Measurements from ENCODE around the gene KIAA1958. TPM values are rescaled to one million over a fixed set of nuclear protein-coding genes. Genes with fewer than 3 reads are reported as not detected.

The KIAA1958 gene
- total RNA-seq, 4 donors from 2014 or later, result 13.1 to 17.2 (median 16.7) TPM

DNA sequence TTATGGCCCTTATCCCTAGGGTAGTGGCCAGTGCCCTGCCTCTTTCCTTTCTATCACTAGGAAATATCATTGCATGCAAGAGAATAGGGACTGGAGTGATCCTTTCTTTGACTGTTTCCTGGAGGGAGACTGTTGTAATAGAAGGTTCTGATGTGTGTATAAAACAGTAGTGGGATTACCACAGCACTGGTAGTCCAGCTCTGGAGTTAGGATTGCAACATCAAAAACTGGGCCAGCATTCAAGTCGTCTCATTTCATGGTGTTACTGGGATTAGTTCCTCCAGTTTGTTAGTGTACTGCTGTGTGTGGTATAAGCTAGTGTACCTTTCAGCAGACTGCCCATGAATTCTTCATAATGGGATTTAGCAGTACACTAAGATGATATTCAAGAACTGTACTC is 45.8 kb downstream of the KIAA1958 start:
- Histone ChIP-seq H3K27me3 (no peaks in the 10 kb centered on the region), H3K9me3 (no peaks in the 10 kb centered on the region), H3K36me3 (no peaks in the 10 kb centered on the region), H3K4me3 (no peak overlapping the region), H3K27ac (no peak overlapping the region), H3K4me1 (peaks cover 0 to 7% (median 0%) of the 10 kb centered on the region in 4 donors)
- TF ChIP-seq, protein P1, sequence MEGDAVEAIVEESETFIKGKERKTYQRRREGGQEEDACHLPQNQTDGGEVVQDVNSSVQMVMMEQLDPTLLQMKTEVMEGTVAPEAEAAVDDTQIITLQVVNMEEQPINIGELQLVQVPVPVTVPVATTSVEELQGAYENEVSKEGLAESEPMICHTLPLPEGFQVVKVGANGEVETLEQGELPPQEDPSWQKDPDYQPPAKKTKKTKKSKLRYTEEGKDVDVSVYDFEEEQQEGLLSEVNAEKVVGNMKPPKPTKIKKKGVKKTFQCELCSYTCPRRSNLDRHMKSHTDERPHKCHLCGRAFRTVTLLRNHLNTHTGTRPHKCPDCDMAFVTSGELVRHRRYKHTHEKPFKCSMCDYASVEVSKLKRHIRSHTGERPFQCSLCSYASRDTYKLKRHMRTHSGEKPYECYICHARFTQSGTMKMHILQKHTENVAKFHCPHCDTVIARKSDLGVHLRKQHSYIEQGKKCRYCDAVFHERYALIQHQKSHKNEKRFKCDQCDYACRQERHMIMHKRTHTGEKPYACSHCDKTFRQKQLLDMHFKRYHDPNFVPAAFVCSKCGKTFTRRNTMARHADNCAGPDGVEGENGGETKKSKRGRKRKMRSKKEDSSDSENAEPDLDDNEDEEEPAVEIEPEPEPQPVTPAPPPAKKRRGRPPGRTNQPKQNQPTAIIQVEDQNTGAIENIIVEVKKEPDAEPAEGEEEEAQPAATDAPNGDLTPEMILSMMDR (IDR thresholded peaks at IDR 0.05), result no peak
- TF ChIP-seq POLR2A (IDR thresholded peaks at IDR 0.05), result no peak
- no peak for DNase-seq

DNA sequence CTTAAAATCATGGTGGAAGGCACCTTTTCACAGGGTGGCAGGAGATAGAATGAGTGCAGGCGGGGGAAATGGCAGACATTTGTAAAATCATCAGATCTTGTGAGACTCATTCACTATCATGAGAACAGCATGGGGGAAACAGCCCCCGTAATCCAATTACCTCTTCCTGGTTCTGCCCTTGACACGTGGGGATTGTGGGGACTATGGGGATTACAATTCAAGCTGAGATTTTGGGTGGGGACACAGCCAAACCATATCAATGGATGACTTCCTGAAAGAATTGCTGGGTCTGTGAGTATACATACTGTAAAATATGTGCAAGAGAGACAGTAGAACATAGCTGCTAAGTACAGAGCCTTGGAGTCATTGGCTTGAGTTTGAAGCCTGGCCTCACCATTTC is 47.0 kb downstream of the KIAA1958 start:
- no peaks in the 10 kb centered on the region for H3K36me3 ChIP-seq
- H3K27me3 ChIP-seq, result no peaks in the 10 kb centered on the region
- no peak overlapping the region for H3K27ac ChIP-seq
- TF ChIP-seq, protein P1 (IDR thresholded peaks at IDR 0.05), result no peak
- no peak for TF ChIP-seq POLR2A (IDR thresholded peaks at IDR 0.05)
- peaks cover 0 to 7% (median 0%) of the 10 kb centered on the region in 4 donors for H3K4me1 ChIP-seq
- H3K4me3 ChIP-seq, result no peak overlapping the region
- H3K9me3 ChIP-seq, result no peaks in the 10 kb centered on the region
- DNase-seq, result no peak

DNA sequence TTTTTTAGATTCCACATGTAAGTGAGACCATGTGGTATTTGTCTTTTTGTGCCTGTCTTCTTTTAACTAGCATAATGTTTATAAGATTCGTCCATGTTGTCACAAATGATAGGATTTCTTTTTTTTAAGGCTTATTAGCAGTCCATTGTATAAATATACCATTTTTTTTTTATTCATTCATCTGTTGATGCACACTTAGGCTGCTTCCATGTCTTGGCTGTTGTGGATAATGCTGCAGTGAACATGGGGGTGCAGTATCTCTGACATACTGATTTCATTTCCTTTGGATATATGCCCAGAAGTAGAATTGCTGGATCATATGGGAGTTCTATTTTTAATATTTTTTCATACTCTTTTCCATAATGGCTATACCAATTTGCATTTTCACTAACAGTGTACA is 48.7 kb downstream of the KIAA1958 start:
- Histone ChIP-seq H3K27ac (no peak overlapping the region), H3K4me1 (peaks cover 0 to 7% (median 0%) of the 10 kb centered on the region in 4 donors), H3K27me3 (no peaks in the 10 kb centered on the region), H3K36me3 (no peaks in the 10 kb centered on the region), H3K9me3 (no peaks in the 10 kb centered on the region), H3K4me3 (no peak overlapping the region)
- TF ChIP-seq POLR2A (IDR thresholded peaks at IDR 0.05), result no peak
- TF ChIP-seq, protein P1 (IDR thresholded peaks at IDR 0.05), result no peak
- DNase-seq, result no peak

DNA sequence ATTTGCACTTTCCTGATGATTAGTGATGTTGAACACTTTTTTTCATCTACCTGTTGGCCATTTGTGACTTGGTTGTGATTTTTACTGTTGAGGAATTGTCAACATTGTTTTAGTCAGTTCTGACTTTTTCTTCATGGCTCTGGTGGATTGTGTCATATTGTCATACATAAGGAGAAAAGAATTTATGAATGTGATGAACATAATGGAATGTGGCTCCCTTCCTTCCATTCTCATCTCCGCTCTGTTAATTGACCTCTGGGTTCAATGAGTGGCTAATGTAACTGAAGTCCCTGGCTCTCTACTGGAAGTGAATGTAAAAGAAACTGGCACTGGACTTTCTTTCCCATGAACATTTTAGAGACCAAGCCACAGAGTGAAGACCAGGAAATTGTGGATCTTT is 49.2 kb downstream of the KIAA1958 start:
- Histone ChIP-seq H3K9me3 (no peaks in the 10 kb centered on the region), H3K27me3 (no peaks in the 10 kb centered on the region), H3K4me1 (peaks cover 0 to 7% (median 0%) of the 10 kb centered on the region in 4 donors), H3K36me3 (no peaks in the 10 kb centered on the region), H3K4me3 (no peak overlapping the region), H3K27ac (no peak overlapping the region)
- DNase-seq, result no peak
- TF ChIP-seq, protein P1 (IDR thresholded peaks at IDR 0.05), result no peak
- TF ChIP-seq POLR2A (IDR thresholded peaks at IDR 0.05), result no peak

DNA sequence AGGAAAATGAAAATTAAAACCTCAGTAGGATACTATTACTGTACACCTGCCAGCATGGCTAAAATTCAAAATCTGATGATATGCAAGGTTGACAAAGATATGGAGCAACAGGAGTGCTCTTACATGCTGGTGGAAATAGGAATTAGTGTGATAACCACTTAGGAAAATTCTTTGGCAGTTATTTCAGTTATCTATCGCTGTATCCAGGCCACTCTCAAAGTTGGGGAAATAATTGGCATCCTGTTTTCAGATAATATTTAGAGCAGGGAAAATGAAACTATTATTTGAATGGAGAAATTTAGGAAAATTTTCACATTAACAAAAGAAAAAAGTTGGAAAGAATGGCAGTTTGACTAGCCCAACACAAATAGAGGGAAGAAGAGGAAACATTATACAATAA is 50.9 kb downstream of the KIAA1958 start:
- Histone ChIP-seq H3K4me1 (no peaks in the 10 kb centered on the region), H3K27me3 (no peaks in the 10 kb centered on the region), H3K36me3 (no peaks in the 10 kb centered on the region), H3K27ac (no peak overlapping the region), H3K9me3 (no peaks in the 10 kb centered on the region), H3K4me3 (no peak overlapping the region)
- DNase-seq, result no peak
- TF ChIP-seq, protein P1 (IDR thresholded peaks at IDR 0.05), result no peak
- no peak for TF ChIP-seq POLR2A (IDR thresholded peaks at IDR 0.05)

DNA sequence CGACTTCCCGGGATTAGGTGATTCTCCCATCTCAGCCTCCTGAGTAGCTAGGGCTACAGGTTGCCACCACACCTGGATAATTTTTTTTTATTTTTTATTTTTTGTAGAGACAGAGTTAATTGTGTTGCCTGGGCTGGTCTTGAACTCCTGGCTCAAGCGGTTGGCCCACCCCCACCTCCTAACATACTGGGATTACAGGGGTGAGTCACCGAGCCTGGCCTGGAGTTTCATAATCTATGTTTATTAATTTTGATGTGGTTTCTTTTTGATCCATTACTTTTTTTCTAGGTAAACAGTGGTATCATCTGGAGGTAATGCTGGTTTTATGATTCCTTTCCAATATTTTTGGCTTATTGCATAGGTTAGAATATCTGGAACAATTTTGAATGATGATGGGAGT is 54.2 kb downstream of the KIAA1958 start:
- Histone ChIP-seq H3K4me1 (no peaks in the 10 kb centered on the region), H3K9me3 (no peaks in the 10 kb centered on the region), H3K36me3 (no peaks in the 10 kb centered on the region), H3K27me3 (no peaks in the 10 kb centered on the region), H3K27ac (no peak overlapping the region), H3K4me3 (no peak overlapping the region)
- no peak for TF ChIP-seq POLR2A (IDR thresholded peaks at IDR 0.05)
- TF ChIP-seq, protein P1 (IDR thresholded peaks at IDR 0.05), result no peak
- no peak for DNase-seq

Measured in Peyer's patch (tissue), 4 donors.